NCI-H2081 (cell line): ENCODE data around the gene PIP5KL1.

ENCODE experiments used
- DNase-seq, 2 experiments: peaks; one replicate each; lab custom pipeline; 2025; lab: John Stamatoyannopoulos, UW

Gene PIP5KL1

DNA sequence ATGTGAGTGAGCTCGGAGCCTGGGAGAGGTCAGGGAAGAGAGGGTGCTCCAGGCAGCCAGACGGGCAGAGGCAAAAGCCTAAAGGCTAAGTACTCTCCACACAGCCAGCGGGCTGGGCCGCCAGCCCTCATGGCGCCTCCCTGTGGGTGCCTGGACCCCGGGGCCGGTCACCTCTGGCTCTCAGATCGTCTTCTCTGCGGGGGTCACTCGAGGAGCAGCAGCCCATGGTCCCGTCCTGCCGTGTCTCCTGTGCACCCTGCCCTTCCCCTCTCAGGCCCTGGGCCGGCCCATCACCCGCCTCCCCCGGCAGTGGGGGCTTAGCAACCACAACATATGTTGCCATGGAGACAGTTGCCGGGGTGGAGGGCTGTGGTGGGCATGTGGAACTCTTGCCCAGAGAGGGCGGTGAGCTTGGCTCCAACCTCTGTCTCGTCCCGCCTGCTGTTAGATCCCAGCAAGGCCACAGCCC is 57.3 kb downstream of the PIP5KL1 start:
- DNase-seq: no peak

DNA sequence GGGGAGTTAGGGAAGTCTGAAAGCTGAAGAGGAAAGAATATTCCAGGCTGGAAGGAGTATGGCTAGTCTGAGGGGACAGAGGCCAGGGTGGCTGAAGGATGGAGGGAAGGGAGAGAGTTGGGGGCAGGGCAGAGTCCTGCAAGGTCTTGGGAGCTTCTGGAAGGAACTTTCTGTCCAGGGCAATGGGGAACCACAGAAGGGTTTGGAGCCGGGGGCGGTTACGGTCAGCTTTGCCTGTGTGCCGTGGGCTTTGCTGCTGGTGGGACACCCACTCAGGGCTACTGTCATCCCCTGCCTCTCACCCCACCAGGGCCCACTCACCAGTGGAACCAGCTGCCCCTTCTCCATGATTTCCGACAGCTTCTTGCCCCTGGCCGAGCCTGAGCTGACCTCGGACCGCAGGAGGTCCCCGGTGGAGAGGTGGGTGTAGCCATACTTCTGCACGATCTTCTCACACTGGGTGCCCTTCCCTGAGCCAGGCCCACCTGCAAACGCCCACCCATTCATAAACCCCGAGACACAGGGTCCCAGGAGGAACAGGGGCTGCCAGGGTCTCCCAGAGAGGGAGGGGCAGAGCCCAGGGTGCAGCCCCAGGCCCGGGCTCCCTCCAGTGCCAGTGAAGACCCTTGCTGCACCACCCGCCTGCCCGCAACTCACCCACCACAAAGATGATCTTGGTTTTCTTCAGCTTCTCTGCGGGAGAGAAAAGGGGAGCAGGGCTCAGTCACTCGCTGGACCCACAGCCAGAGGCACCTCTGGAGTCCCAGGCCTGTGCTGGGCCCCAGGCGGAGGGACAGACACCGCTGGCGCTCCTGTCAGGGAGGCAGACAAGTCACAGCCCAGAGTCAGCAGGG is 58.0 kb downstream of the PIP5KL1 start:
- DNase-seq: no peak

DNA sequence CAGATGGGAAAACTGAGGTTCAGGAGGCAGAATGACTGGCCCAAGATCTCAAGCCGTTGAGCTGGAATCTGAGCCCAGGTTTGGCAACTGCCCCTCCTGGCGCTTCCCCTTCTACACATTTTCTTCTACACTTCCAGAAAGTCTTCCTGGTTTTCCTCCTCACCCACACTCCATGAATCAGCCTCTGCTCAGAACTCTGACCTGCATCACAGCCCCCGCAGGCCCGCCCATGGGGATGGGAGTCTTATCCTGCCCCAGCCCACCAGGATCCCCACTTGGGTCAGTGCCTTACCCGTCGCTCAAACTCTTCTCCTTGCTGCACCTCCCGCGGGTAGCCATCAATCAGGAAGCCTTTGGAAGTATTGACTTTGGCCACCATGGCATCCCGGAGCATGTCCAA is 59.0 kb downstream of the PIP5KL1 start:
- no peak for DNase-seq

DNA sequence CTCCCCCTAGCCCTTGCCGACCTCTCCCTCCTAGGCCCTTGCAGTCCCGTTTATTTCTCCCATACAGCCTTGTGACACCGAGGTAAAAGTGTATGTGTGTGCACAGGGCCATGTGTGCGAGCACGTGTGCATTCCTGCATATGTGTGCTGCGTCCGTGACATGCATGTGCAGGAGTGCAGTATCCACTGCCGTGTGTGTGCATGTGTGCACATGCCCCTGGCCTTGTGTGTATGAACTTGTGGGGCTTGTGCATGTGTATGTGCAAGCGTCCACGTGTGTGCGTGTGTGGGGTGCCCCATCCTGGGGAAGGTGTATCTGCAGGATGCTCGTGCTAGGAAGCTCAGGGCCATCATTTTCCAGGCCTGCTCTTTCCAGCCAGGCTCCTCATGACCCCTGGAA is 59.7 kb downstream of the PIP5KL1 start:
- no peak for DNase-seq
